HG02981 (cell line): Measurements from ENCODE around the gene PFDN2.
A peak's percentile ranks its signal among the peaks of the same experiment; 100 is the strongest.

ENCODE experiments used
- ATAC-seq: cut with Tn5 transposase; IDR thresholded peaks from one replicate; pipeline ENCODE4 v1.9.1; 2021; ENCODE audit warnings: mild to moderate bottlenecking, moderate library complexity; ENCODE audit not compliant: unreplicated experiment

The PFDN2 gene

GRCh38 chr1:161106431-161106830 is 11.4 kb downstream of the PFDN2 start:
- ATAC-seq, result no peak

DNA sequence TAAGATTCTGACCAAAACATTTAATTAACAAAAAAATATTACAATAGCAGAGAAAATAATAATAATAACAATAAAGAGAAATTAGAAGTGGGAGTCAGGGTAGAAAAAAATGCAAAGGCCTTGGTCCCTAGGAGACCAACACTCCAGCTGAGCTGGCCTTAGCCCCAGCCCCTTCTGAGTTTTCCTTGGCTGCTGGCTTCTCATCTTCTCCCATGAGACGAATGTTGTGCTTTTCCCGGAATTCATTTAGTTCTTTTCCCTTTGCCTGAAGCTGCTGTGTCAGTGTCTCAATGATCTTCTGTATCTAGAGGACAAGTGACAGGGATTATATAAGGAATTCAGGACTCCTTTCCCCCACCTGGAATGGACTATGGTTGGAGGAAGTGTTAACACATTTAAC is 17.3 kb downstream of the PFDN2 start:
- no peak for ATAC-seq

DNA sequence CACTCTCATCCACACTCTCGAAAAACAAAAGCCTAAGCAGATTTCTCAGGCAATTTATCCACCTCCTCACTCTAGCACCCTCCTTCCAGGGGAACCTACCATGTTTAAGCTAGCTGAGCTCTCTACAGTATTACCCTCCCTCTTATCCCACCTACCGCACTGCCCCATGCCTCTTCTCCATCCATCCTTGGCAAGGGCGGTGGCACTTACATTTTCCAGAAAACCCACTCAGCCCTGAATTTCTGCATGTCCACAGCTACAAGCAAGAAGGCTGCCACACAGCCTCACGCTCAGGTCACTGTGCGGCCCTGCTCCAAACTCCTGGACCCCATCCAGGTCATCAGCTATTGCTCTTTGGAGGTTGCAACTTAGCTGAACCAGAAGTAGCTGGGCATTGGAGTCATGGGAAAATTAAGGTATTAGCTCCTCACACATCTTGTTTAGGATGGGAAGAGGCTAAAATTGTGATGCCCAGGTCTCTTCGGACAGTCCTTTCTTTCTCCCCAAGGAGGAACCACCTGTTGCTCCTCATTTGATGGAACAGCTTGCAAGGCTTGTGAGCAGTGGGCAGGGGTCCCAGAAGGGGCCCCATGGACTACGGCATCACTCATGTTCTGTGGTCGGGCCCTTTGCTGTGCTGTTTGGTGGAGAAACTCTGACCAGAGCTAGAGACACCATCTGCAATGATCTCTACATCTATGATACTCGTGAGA is 18.6 kb downstream of the PFDN2 start:
- ATAC-seq, result no peak

GRCh38 chr1:161098210-161099068 is 19.4 kb downstream of the PFDN2 start, which contains the start of gene KLHDC9:
Gene KLHDC9 (plus strand): TSS chr1:161098361. CDS start chr1:161098536, 175 bp downstream.
- ATAC-seq, result peak; percentile 69

- ATAC-seq, result peak; percentile 1
Observed at GRCh38 chr1:161096530-161096929, 21.3 kb downstream of the PFDN2 start.

DNA sequence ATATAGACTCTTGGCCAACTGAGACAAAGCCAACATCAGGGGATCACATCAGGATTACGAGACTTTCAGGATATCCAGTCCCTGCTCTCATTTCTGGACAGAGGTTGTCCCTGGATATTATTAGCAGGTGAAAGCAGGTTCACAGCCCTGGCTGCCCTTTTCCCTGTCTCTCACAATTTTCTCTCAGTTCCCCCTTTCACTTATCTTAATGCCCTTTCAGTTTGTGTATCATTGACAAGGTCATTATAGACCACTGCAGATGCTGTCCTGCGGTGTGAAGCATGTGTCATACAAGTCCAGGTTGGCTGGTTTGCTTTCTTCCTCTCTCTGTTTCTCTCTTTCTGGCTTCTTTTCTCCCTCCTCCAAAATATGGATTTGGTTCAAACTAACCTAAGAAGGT is 21.8 kb downstream of the PFDN2 start:
- ATAC-seq, result peak; percentile 43

DNA sequence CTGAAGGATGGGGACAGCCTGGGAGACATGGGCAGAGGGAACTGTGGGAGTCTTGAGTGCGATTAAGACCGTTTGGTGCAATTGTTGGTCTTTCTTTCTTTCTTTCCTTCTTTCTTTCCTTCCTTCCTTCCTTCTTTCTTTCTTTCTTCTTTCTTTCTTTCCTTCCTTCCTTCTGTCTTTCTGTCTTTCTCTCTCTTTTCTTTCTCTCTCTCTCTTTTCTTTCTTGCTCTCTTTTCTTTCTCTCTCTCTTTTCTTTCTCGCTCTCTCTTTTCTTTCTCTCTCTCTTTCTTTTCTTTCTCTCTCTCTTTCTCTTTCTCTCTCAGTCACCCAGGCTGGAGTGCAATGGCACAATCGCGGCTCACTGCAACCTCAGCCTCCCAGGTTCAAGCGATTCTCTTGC is 22.6 kb downstream of the PFDN2 start:
- no peak for ATAC-seq

GRCh38 chr1:161094481-161094880 is 23.4 kb downstream of the PFDN2 start:
- no peak for ATAC-seq

DNA sequence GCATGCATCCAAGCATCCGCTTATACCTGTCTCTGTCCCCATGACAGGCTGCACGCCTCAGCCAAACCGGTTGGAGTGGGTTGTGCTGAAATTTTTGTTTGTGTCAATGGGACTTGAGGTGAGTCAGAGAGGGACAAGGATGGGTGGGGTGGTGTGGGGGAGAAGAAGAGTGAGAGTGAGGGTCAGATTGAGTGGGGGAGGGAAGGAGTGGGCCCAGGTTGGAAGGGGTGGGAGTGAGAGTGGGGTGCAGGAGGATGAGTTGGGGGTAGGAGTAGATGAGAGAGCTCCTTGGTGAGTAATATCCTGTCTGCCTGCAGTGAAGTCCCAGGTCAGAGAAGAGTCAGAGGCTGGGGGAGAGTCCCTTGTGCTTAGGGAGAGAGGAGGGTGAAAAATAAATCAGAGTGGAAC is 25.2 kb downstream of the PFDN2 start:
- no peak for ATAC-seq

DNA sequence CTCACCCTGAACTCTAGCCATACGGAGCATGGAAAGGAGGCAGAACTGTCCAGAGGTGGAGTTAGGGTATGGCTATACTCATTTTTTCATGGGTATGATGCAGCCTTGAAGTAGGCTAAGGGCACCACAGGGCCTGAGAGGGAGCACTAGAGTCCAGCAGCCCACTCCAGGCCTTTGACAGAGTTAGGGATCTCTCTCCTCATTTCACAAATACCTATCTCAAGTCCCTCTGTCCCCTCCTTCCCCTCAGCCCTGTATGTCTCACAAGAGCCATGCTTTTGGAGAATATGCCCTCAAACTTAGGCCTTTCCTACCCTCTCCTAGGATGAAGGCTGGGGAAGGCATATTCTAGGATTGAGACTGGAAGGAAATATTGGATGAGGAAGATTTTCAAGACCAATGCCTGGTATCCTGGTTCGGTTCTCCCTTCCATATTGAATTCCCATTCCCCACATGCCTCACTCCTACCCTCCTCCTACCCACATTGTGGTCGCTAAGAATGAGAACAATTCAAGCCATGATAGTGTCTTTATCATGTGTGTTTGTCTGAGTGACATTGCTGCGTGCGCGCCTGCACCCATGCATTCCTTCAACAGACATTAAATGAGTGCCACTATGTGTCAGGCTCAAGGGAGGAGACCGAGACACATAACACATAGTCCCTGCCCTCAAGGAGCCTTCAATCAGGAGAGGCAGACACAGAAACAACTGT is 25.9 kb downstream of the PFDN2 start:
- ATAC-seq, result no peak

DNA sequence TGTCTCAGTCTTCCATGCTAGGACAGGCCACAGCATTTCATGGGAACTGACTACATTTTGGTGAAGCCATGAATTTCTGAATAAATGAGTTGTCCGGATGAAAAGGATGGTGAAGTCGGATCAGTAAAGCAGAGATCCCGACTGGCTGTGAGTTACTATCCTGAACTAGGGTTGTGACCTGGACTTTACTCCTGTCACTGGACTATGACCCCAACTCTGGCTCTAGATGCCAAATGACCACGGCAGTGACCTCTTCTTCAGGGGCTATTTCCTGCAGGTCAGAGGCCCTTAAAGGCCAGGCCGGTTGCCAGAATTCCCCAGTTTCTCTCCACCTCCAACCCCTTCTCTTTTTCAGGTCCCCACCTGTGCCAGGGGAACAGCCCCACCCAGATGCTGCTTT is 26.7 kb downstream of the PFDN2 start:
- ATAC-seq, result no peak

GRCh38 chr1:161090617-161091016 is 27.2 kb downstream of the PFDN2 start:
- no peak for ATAC-seq

- no peak for ATAC-seq
Observed at GRCh38 chr1:161089938-161090337, 27.9 kb downstream of the PFDN2 start.

DNA sequence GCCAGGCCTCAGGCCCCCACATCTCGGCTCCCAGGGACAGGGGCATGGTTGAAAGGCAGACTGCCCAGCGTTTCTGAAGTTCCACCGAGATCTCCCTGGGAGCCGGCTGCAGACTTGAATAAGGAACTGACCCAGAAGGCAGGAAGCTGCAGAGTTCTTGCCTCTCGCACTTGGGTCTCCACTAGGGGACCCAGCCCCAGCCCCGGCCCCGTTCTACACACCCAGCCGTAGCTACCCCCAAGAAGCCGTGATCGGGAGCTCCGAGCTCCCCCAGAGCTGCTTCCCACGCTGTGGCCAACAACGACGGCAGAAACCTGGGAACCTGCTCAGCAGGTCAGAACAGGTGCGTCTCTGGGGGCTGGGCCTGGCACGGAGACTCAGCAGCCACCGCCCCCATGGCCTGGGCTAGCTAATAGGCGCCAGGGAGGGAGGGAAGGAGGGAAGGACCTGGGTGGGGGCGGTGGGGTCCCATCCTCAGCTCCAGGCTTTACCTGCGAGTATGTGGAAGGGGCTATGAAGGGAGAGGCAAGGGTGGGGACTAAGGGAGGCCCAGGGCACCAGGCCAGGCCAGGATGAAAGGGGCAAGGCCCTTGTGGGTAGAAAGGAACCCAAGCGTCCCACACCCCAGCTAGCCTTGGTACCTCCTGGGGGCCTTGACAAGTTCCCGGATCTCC is 28.4 kb downstream of the PFDN2 start, which contains the start of gene NECTIN4:
TSS of gene NECTIN4 (minus strand) at position 308 of the 674 bp plus-strand sequence. CDS start at position 46, 262 bp downstream.
- no peak for ATAC-seq

DNA sequence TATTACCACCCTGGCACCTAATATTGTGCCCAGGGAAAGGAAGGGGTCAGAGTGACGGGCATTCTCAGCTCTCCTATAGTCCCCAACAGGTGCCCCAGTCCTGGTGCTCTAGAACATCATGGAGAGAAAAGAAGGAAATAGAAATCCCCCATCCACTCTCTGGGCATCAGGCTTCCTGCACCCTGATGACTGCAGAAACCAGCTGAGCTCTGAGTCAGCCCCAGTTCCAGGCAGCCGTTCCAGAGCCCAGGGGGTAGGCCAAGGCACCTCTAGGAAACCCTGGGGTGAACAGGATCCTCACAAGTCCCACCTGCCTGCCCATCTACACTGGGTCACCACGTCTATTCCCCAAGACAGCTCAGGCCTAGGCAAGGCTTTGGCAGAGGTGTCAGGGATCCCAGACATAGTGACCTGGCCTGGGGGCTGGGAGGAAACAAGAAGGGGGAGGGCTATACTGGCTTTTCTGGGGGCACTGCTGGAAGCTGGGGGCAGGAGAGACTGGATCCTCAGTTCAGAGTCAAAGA is 29.2 kb downstream of the PFDN2 start:
- ATAC-seq, result no peak

DNA sequence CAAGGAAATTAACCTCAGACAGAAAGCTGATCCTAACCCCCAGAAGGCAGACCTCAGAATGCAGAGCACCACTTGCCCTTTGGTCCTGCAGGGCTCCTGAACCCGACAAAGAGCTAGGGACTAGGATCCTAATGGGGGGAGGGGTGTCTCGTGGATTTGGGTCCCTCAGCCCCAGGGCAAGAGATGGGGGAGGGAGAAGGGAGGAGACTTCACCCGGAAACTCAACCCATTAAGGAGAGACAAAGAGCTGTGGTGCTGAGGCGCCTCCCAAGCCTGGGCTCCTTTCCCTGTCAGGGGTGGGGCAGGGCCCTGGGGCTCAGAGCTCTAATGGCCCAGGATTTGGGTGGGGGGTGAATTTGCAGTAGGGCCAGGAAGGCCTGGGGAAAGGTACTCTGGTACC is 31.4 kb downstream of the PFDN2 start:
- ATAC-seq, result no peak

- ATAC-seq, result no peak
Observed at GRCh38 chr1:161085165-161085564, 32.7 kb downstream of the PFDN2 start.

GRCh38 chr1:161084597-161084988 is 33.2 kb downstream of the PFDN2 start:
- no peak for ATAC-seq

DNA sequence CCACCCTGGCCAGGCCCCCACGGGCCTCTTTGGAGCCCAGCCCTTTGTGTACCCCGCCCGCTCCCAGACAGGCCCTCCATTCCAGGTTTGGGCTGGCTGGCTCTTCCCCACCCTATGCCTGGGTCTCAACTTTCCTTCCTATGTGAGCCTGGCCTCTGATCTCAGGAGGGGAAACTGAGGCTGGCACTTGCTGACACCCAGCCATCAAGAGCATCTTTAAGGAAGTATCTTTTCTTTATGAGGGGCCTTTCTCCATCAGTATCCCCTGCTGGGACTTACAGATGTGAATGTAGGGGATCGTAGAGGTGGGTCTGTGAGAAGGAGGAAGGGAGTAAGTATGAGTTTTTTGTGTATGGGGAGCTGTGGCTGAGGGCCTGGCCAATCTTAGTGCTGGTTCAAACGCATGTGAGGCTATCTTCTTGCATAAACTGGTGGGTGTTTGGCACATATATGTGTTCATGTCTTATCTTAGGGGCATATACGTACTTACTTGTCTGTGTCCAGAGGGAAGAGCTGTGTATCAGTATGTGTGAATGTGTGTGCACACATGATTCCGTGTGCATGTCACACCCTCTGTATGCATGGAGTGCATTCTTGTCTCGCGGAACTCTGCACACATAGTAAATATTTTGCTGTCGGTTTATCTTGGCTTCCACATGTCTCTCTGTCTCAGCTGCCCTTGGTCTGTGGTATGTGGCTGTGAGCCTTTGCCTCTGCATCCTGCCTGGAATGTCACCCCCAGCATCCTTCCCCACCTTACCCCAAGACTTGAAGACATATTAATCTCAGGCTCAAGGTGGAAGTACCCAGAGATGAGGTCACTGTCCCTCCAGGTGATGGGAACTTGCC is 33.9 kb downstream of the PFDN2 start:
- no peak for ATAC-seq
